Kidney (tissue), 14 donors: ENCODE results near the gene PPP2R3C. TPM values are rescaled to one million over a fixed set of nuclear protein-coding genes. Genes with fewer than 3 reads are reported as not detected.

Source experiments
- DNase-seq, 5 donors: peaks; one replicate each; pipeline ENCODE4 v3.0.0-alpha.2; 2013 to 2020
- FAIRE-seq: peaks from 2 replicates; lab custom pipeline; 2012; peaks lifted over from hg19 to GRCh38; lab: Jason Lieb, UNC
- H3K27ac ChIP-seq, 2 donors: one replicate each; pipeline ENCODE4 v1.7.0; 2013; ENCODE audit warnings: low read depth in 2 of 2, low read length in 2 of 2, inconsistent platforms in 1 of 2
- H3K27me3 ChIP-seq: one replicate; pipeline ENCODE4 v1.7.1; 2013; ENCODE audit warnings: low read length, inconsistent platforms; ENCODE audit not compliant: control insufficient read depth, insufficient read depth
- H3K36me3 ChIP-seq, 3 donors: one replicate each; pipeline versions ENCODE4 v1.7.0 to v1.7.1; 2013; ENCODE audit warnings: low read length in 3 of 3, control low read depth in 1 of 3, inconsistent platforms in 1 of 3; ENCODE audit not compliant: insufficient read depth in 3 of 3, control insufficient read depth in 2 of 3
- H3K4me1 ChIP-seq, 3 donors: one replicate each; pipeline versions ENCODE4 v1.7.0 to v1.7.1; 2013; ENCODE audit warnings: low read length in 3 of 3, inconsistent platforms in 1 of 3, low read depth in 1 of 3; ENCODE audit not compliant: control insufficient read depth in 2 of 3, insufficient read depth in 2 of 3
- H3K4me3 ChIP-seq, 3 donors: one replicate each; pipeline versions ENCODE4 v1.7.0 to v1.8.1; 2013; ENCODE audit warnings: low read length in 3 of 3, control low read depth in 1 of 3, inconsistent platforms in 1 of 3
- H3K9ac ChIP-seq, 3 donors: one replicate each; pipeline versions ENCODE4 v1.7.0 to v1.7.1; 2013; ENCODE audit warnings: low read length in 3 of 3, control low read depth in 1 of 3, inconsistent platforms in 1 of 3
- H3K9me3 ChIP-seq, 3 donors: one replicate each; pipeline versions ENCODE4 v1.7.0 to v1.7.1; 2013; ENCODE audit warnings: low read length in 3 of 3, control low read depth in 1 of 3, inconsistent platforms in 1 of 3; ENCODE audit not compliant: control insufficient read depth in 2 of 3, insufficient read depth in 1 of 3
- CTCF ChIP-seq: IDR thresholded peaks from 3 replicates; pipeline ENCODE4 v1.5.1; 2012; ENCODE audit warnings: mild to moderate bottlenecking, moderate library complexity, borderline replicate concordance; ENCODE audit not compliant: insufficient read depth; ENCODE audit errors: extremely low read depth
- intact Hi-C: fragments of 100-400 bp; cut with DNase I; formaldehyde crosslinking; loops from one replicate; pipeline ENCODE4 v1.11.1; 2022
- polyA plus RNA-seq: library from polyadenylated mRNA; stranded (reverse); fragments of 350-450 nt; fragmentation: Illumina TruSeq; extraction: RNeasy Lipid Tissue Mini Kit (QIAGEN cat#74804); gene quantifications from one replicate; pipeline ENCODE4 v1.2.3, GENCODE V29; 2014; ENCODE audit warnings: low read depth, low replicate concordance; ENCODE audit not compliant: insufficient read depth
- total RNA-seq: library from RNA; stranded (reverse); fragmentation: NEBNext Ultra II Directional; extraction: Animal tissue kit (Norgen Biotek cat#: 25700); gene quantifications from one replicate; pipeline ENCODE4 v1.2.1, GENCODE V29; 2021
- donor health status: control.
- donor health status: control.
- donor health status: control.
- donor health status: control.
- donor health status: control.
- donor health status: DM: yes; HTN: yes; CAD: no.
- donor health status: Normal renal cell carcinoma (clear cell type).

PPP2R3C gene
- total and polyA plus RNA-seq, 2 donors from 2014 or later = 24.8 to 33.7 TPM

DNA sequence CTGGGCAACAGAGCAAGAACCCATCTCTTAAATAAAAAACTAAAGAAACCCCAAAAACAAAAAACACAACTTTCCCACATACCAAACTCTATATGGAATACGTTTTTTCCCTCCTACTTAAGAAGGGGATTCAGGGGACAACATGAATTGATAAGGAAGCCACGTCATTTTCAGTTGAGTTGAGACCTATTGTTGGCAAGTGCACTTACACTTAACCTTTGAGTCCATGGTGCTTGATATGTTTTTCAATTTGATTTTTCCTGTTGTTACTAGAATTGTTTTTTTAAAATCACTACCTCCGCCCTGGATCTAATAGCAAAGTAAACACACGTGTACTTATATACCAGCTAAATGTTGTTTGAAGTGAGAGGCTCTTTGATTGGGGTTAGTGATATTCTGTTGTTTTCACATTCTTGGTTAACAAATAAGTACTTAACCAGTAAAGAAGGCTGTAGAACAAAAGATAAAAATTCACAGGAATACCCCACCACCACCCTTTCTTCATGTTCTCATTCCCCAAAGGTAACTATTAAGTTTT, 73.7 kb downstream of the PPP2R3C start:
- Histone ChIP-seq H3K36me3 (no peaks in the 10 kb centered on the region), H3K27ac (no peak overlapping the region), H3K27me3 (no peaks in the 10 kb centered on the region), H3K4me3 (peak overlapping the region in 2 of 3 donors; percentile 83 to 91), H3K4me1 (peaks cover 0 to 5% (median 2%) of the 10 kb centered on the region in 3 donors), H3K9ac (no peak overlapping the region), H3K9me3 (no peaks in the 10 kb centered on the region)
- DNase-seq (no peak), FAIRE-seq (no peak)
- intact Hi-C loops = no loop called here
- TF ChIP-seq CTCF = no peak

DNA sequence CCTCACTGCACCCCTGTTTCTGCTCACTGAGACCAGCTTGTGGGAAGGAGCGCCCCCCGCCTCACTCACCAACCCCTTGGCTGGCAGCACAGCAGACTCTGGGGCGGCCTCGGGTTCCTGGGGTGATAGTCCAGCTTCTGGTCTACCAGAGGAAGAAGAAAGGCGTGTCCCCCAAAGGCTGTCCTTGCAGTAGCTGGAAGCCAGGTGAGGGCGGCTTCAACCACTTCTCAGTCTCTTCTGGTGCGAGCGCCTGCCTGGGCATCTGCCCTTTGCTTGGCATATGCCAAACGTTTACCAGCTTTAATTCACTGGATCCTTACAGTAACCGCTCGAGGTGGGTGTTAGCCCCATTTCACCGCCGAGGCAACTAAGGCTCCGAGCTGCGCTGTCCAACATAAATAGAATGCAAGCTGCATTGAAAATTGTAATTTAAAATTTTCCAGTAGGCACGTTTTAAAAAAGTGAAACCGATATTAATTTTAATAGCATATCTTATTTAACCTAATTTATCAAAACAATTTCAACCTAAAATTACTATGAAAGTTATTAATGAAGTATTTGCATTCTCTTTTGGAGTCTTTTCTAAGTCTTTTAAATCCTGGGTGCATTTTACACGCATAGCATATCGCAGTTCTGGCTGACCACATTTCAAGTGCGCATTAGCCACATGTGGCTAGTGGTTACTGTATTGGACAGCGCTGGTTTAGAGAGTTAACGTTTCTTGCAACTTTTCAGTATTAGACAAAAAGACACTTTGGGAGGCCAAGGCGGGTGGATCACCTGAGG, 74.8 kb downstream of the PPP2R3C start:
- peak in 2 of 5 donors; percentile 64 to 77 for DNase-seq
- H3K4me1 ChIP-seq = peaks cover 0 to 5% (median 2%) of the 10 kb centered on the region in 3 donors
- intact Hi-C loops = no loop called here

DNA sequence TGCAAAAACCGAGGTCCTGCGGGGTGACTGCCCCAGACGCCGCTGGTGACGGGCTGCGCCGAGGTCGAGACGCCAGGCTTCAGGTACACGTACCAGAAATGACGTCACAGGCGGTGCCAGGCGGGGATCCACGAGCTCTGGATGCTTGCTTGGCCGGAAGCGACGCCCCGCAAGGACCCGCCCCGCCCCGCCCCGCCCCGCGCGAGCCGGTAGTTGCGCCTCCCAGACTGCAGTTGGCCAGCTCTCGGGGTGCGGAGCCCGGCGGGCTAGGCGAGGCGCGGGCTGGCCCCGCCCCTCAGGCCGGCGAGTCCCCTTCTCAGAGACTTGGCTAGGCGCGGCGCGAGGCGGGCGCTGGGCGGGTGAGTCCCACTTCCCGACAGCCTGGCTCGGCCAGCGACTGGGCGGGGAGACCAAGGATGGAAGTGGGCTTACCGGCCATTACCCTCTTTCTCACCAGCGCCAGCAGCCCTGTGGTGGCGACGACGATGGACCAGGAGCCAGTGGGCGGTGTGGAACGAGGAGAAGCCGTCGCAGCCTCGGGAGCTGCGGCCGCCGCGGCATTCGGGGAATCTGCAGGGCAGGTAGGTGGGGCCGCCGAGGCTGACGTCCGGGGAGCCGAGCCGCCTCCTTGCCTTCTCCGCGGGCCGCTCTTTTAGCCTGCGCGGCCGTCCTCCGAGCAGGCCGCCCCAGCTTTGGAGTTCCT, 75.6 kb downstream of the PPP2R3C start, which contains the start of gene FAM177A1:
Gene FAM177A1, plus strand, starts transcription at position 225 of the 703 bp plus-strand sequence. Its CDS starts 192 bp downstream, at position 417.
- H3K9me3 ChIP-seq = no peaks in the 10 kb centered on the region
- intact Hi-C loops = no loop called here
- H3K4me3 ChIP-seq = peak within 1 kb of the TSS; percentile 90 to 93 (median 91)
- DNase-seq = peak; percentile 97 to 99 (median 99)
- no peaks in the 10 kb centered on the region for H3K27me3 ChIP-seq
- peak within 1 kb of the TSS; percentile 93 to 97 for H3K27ac ChIP-seq
- H3K9ac ChIP-seq = peak within 1 kb of the TSS; percentile 90 to 98 (median 93)
- TF ChIP-seq CTCF = no peak
- no peak for FAIRE-seq
- H3K36me3 ChIP-seq = no peaks in the 10 kb centered on the region
- peaks cover 0 to 5% (median 2%) of the 10 kb centered on the region in 3 donors for H3K4me1 ChIP-seq

More for the DNA sequence above, 74.8 kb downstream of the PPP2R3C start:
- Histone ChIP-seq H3K4me3 (peak overlapping the region; percentile 78 to 91 (median 83)), H3K36me3 (no peaks in the 10 kb centered on the region), H3K9ac (peak overlapping the region; percentile 61 to 98 (median 93)), H3K9me3 (no peaks in the 10 kb centered on the region), H3K27ac (peak overlapping the region; percentile 91 to 93), H3K27me3 (no peaks in the 10 kb centered on the region)
- TF ChIP-seq CTCF = no peak
- no peak for FAIRE-seq
